HG02678 (cell line): Measurements from ENCODE around the gene KIF6.
"Not testable (repeated sequence)": the region's sequence is repeated elsewhere in the genome, so short reads cannot be mapped to it uniquely, and the experiment has no call there.

ENCODE experiments used
- ATAC-seq: cut with Tn5 transposase; IDR thresholded peaks from one replicate; pipeline ENCODE4 v1.9.1; 2021; ENCODE audit warnings: mild to moderate bottlenecking, moderate library complexity; ENCODE audit not compliant: unreplicated experiment

The KIF6 gene

DNA sequence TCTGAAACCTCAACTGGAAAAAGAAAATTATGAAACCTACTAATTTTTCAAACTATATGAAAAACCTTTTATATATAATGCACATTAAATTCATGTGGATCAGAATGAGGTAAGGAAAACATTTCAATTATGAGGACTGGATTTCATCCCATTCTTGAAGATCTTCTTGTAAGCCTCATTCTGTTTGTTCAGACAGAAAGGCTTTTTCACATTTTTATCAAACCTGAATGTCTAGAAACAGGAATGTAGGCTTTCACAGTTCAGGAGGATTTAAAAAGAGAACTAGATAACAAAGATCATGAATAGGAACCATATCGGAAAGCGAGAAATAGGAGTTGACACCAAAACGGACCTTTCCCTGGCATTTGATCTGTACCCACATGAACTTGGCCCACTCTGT lies 210.2 kb downstream of the KIF6 start:
- ATAC-seq: no peak

- not testable (repeated sequence) for ATAC-seq
Observed at GRCh38 chr6:39509831-39510230, 215.4 kb downstream of the KIF6 start.

DNA sequence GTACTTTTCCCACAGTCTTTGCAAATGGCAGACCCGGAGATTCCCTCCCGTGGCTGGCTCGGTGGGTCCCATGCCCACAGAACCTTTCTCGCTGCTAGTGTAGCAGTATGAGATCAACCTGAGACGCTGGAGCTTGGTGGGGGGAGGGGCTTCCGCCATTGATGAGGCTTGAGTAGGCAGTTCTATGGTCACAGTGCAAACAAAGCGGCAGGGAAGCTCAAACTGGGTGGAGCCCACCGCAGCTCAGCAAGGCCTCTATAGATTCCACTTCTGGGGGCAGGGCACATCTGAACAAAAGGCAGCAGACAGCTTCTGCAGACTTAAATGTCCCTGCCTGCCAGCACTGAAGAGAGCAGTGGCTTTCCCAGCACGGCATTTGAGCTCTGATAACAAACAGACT lies 216.7 kb downstream of the KIF6 start:
- no peak for ATAC-seq

DNA sequence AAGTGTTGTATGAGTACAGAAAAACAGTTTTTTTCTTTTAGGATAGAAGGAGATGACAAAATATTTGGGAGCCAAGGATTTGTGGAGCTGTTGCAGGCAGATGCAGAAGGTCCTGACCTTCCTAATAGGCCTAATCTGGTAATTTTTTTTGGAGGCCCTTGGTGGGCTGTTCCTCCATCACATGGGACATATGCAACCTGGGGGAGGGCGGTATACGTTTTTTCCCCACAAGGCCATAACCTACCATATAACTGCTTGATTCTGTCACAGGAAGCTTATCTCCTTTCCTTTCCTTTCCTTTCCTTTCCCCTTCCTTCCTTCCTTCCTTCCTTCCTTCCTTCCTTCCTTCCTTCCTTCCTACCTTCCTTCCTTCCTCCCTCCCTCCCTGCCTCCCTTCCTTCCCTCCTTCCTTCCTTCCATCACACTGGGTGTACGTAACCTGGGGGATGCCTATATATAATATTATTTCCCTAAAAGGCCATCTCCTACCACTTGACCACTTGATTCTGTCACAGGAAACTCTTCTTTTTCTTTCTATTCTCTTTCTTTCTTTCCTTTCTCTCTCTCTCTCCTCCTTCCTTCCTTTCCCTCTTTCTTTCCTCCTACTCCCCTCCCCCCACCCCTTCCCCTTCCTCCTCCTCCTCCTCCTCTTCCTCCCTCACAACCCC lies 217.7 kb downstream of the KIF6 start:
- no peak for ATAC-seq

- not testable (repeated sequence) for ATAC-seq
Observed at GRCh38 chr6:39502362-39502955, 222.7 kb downstream of the KIF6 start.

DNA sequence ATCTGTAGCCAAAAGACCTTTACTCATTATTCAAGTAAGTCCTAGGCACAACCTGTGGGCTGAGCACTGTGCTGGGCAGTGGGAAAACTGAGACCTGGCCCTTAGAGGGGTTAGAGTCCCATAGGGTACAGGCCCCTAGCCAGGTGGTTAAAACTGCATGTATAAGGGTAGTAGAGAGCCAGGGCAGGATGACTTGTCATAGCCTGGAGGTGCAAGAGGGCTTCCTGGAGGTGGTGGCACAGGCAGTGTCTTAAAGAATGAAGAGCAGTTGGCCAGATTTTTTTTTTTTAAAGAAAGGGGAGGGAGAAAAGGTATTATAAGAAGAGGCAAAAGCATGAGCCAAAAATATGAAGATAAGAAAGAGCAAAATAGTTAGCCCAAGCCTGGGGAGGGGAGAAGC lies 226.2 kb downstream of the KIF6 start:
- no peak for ATAC-seq

- ATAC-seq: no peak
Observed at GRCh38 chr6:39498096-39498495, 227.1 kb downstream of the KIF6 start.

GRCh38 chr6:39496915-39497314 lies 228.3 kb downstream of the KIF6 start:
- no peak for ATAC-seq

DNA sequence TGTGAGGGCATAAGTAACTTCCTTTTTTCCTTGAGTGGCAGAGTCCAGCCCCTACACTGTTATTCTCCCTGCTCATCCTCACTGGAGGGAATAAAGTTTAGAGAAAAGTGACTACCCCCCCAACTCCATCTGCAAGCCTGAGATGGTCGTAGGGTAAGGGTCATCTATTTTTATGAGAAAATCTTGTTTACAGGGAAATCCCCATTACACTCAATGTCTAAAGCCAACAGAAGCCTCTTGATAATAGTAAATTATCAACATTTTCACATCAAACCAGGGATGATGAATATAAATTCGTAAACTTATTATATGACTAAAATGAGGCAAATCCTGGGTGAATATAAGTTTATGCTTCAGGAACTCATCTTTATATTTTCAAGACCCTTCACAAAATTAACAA lies 228.8 kb downstream of the KIF6 start:
- ATAC-seq: no peak

DNA sequence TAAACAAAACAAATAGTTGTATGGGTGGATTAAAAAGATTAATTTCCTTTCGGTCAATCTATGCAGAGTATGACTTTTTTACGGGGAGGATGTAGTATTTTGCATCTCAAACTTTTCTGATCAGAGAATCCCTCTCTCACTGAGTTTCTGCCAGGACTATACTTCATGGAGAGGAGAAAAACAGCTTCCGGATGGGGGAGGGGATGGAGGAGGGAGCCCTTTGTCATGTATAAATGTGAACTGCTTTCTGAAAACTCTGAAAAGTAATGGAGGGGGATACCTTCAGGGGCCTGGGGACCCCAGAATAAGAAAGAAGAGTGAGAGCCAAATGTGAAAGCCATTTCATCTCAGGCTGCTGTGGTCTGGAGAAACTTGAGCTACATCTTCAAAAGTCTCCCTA lies 229.6 kb downstream of the KIF6 start:
- no peak for ATAC-seq

- no peak for ATAC-seq
Observed at GRCh38 chr6:39494998-39495397, 230.2 kb downstream of the KIF6 start.

GRCh38 chr6:39493777-39494176 lies 231.4 kb downstream of the KIF6 start:
- ATAC-seq: no peak

DNA sequence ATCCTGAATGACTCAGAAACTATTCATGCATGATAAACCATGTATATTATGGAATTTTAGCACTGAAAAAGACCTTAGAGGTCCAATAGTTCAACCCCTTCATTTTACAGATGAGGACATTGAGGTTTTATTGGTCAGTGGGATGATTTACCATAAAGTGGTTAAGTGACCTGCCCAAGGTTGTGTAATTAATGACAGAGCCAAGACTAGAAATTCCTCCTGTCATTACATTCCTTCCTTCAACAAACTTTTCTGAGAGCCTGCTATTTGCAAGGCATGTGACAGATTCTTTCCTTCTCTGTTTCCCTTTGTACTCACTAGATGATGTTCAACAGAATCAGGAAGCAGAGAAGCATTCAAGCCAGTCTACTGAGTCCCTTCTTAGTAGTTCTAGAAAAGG lies 232.0 kb downstream of the KIF6 start:
- ATAC-seq: no peak

DNA sequence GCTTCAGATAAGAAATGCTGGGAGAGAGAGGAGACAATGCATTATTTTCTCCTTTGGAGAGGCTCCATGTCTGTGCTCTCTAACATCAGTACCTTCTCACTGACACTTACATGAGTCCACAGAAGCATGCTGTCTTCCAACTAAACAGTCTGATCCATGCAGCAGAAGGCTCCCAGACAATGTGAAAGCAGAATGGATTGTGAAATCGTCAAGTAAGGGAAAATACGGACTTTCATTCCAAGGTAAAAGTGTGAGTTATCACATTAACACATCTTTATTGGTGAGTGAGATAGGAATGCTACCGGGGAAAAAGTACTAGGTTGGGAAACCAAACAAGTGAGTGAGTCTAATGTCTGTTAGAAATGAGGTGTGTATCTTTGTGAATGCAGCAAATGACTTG lies 235.1 kb downstream of the KIF6 start:
- ATAC-seq: no peak

DNA sequence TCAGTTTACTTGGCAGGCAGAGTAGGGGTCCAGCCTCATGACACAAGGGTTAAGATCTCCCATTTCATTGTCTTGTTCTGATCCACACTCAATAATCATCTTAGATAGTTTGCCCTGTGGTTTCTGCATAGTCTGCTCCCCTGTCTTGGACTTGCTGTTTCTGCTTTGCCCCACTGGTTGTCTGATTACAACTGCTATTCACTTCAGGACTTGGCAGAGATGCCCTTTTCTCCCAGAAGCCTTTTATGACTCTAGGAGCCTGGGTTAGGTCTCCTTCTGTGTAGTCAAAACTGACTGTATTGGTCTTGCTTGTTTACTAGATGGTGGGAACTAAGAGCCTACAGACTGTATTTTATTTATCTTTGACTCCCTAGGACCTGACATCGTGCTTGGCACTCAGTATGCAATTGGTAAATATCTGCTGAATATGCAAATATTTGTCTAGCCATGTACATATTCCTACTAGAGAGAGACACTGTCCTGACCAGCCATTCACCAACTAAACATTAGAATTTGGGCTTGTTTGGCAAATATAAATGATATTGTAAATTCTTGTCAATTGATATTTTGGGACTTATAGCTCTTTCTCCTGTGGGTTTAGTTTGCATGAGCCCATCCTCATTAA lies 236.8 kb downstream of the KIF6 start:
- no peak for ATAC-seq

DNA sequence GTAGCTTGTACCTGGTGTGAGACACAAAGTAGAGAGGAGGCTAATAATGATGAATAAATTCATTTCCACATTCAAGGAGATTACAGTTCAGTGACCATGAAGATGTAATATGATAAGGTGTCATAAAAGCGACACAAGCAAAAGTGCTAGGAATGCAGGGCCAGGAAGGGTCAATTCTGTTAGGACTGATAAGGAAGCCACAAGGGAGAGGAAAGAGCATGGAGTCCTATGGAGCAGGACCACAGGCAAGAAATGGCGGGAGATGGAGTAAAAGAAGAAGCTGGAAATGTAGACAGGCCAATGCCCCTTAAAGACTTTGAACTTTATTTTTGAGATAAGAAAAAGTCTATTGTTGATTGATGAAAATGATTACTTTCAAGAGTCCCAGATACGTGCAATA lies 240.9 kb downstream of the KIF6 start:
- no peak for ATAC-seq

GRCh38 chr6:39479819-39480218 lies 245.4 kb downstream of the KIF6 start:
- not testable (repeated sequence) for ATAC-seq

DNA sequence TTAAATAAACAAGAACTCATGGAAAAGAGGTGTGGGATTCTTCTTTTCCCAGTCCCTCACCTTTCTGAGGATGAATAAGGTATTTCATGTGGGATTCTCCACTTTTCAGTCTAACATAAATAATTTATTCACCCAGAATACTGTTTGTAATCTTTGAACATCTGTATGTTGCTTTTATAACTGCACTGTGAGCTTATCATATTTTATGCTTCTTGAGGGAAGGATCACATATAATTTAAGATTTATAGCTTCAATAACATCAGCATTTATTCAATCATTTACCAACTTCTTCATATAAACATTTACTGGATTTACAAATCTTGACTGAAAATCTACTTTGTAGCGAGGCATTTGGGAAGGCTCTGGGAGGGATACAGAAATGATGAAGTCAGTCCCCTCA lies 248.5 kb downstream of the KIF6 start:
- ATAC-seq: no peak

DNA sequence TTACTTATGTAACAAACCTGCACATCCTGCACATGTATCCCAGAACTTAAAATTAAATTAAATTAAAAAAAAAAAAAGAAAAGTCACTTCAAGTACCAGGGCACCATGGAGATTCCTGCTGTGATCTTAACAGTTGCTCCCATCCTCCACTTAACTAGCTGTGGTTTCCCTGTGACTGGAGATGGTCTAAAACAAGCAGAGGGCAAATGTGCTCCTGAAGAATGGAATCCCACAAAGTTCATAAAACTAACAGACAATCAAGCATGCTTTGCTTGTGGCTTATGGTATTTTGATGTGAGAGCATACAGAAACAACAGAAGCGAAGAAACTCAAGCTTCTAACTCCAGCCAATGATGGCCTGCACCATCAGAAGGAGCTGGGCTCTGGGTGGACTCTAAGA lies 249.1 kb downstream of the KIF6 start:
- ATAC-seq: no peak

GRCh38 chr6:39471954-39472659 lies 253.1 kb downstream of the KIF6 start:
- no peak for ATAC-seq

- no peak for ATAC-seq
Observed at GRCh38 chr6:39470506-39470905, 254.7 kb downstream of the KIF6 start.

DNA sequence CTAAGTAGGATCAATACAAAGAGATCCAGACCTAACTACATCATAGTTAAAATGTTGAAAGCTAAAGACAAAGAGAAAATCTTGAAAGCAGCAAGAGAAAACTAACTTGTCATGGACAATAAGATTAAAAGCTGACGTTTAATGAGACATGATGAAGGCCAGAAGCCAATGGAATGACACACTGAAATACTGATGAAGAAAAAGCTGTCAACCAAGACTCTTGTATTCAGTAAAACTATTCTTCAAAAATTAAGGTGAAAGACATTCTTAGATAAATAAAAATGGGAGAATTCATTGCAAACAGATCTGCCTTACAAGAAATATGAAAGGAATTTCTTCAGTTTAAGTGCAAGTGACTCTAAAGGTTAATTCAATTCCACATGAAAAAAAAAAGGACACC lies 256.8 kb downstream of the KIF6 start:
- ATAC-seq: no peak
